K562 (cell line): ENCODE data around the gene ZMAT1. TPM values are rescaled to one million over a fixed set of nuclear protein-coding genes. Genes with fewer than 3 reads are reported as not detected.

Experiments
- ATF1 ChIP-seq, 2 experiments: fragments of 450-650 bp in 1 of 2; IDR thresholded peaks; 2 replicates each; pipeline ENCODE4 v1.6.1; 2016; ENCODE audit warnings: missing compliant biosample characterization in 1 of 2, missing genetic modification characterization in 1 of 2
- CBFA2T2 ChIP-seq: fragments of 450-650 bp; conservative IDR thresholded peaks from 2 replicates; pipeline ENCODE4 v1.6.1; 2017; ENCODE audit warnings: mild to moderate bottlenecking
- CCAR2 ChIP-seq: fragments of 200-400 bp; formaldehyde crosslinking; IDR thresholded peaks from 2 replicates; pipeline ENCODE4 v1.6.1; 2017; ENCODE audit warnings: mild to moderate bottlenecking, low read depth, low read length
- MGA ChIP-seq: fragments of 450-650 bp; IDR thresholded peaks from 2 replicates; pipeline ENCODE4 v1.6.1; 2016; ENCODE audit warnings: mild to moderate bottlenecking, moderate library complexity
- PHF21A ChIP-seq: fragments of 450-650 bp; IDR thresholded peaks from 2 replicates; pipeline ENCODE4 v1.6.1; 2017; ENCODE audit warnings: low read depth, borderline replicate concordance
- PHF8 ChIP-seq: fragments of 200-600 bp; sonication (generic); IDR thresholded peaks from 2 replicates; pipeline ENCODE4 v1.6.1; 2012; ENCODE audit warnings: mixed run types, mild to moderate bottlenecking, inconsistent platforms, low read length, moderate library complexity, borderline replicate concordance
- ZNF511 ChIP-seq: sonication (generic); formaldehyde crosslinking; IDR thresholded peaks from 2 replicates; pipeline ENCODE4 v1.8.0; 2022; ENCODE audit warnings: mild to moderate bottlenecking, missing genetic modification reagents
- ZNF584 ChIP-seq: fragments of 200-800 bp; sonication (Bioruptor generic); IDR thresholded peaks from 2 replicates; pipeline ENCODE4 v1.6.1; 2016; ENCODE audit warnings: low read depth, mild to moderate bottlenecking, missing genetic modification characterization, missing compliant biosample characterization
- ZZZ3 ChIP-seq: fragments of 450-650 bp; IDR thresholded peaks from 2 replicates; pipeline ENCODE4 v1.6.1; 2016; ENCODE audit warnings: antibody characterized with exemption, mild to moderate bottlenecking, moderate library complexity
- polyA plus RNA-seq, 8 experiments: library from polyadenylated mRNA; depleted of rRNA in 4 of 8; stranded (reverse) in 5 of 8; unstranded in 3 of 8; fragments of >200 nt; fragmentation: Nextera tagmentation in 2 of 8; fragmentation: Illumina TruSeq in 1 of 8; extraction: Ambion mirVana in 2 of 8; extraction: Trizol in 1 of 8; gene quantifications; 2 replicates each; pipeline versions ENCODE4 v1.2.1 to v1.2.3, GENCODE V29; 2011 to 2014; ENCODE audit warnings: inconsistent platforms in 1 of 8, missing spikeins in 1 of 8
- total RNA-seq, 7 experiments: library from RNA; depleted of rRNA in 6 of 7; stranded (reverse); fragments of >200 nt in 6 of 7; fragmentation: Illumina TruSeq in 2 of 7; extraction: Trizol in 2 of 7; gene quantifications; 2 replicates each; pipeline versions ENCODE4 v1.2.1 to v1.2.3, GENCODE V29; 2011 to 2021; ENCODE audit warnings: low replicate concordance in 1 of 7
- TF ChIP-seq, protein P1 (sequence below): fragments of 450-650 bp; formaldehyde crosslinking; IDR thresholded peaks from 2 replicates; pipeline ENCODE4 v1.4.0; 2022; ENCODE audit warnings: mild to moderate bottlenecking, moderate library complexity
- TF ChIP-seq, protein P2 (sequence below): fragments of 250-450 bp; sonication (Bioruptor Pico); IDR thresholded peaks from 2 replicates; pipeline ENCODE4 v1.8.0; 2021; ENCODE audit warnings: mild to moderate bottlenecking, moderate library complexity
- TF ChIP-seq, protein P3 (sequence below): fragments of 250-450 bp; sonication (Bioruptor Pico); IDR thresholded peaks from 2 replicates; pipeline ENCODE4 v1.4.0; 2020; ENCODE audit warnings: mild to moderate bottlenecking

Gene ZMAT1
- total and polyA plus RNA-seq, 9 of the 15 experiments (the other 6 are each of a cell fraction or from before 2014, with no cell fraction given): 0.03 to 0.05 (median 0.04) TPM; not detected in 3

GRCh38 chrX:101932249-101932570, 383 bp upstream of the ZMAT1 start (continued):
- TF ChIP-seq MGA (peak; percentile 99), PHF21A (no peak), ZNF511 (CRISPR knock-in tag) (no peak), CBFA2T2 (no peak), ZZZ3 (no peak), ATF1 (CRISPR knock-in tag; IDR thresholded peaks at IDR 0.05) (no peak), ATF1 (tag; IDR thresholded peaks at IDR 0.05) (peak; percentile 57; the same call in 1 of the 2 replicates), CCAR2 (no peak), ZNF584 (peak; percentile 46; the same call in 1 of the 2 replicates), PHF8 (no peak)
- TF ChIP-seq, protein P1, sequence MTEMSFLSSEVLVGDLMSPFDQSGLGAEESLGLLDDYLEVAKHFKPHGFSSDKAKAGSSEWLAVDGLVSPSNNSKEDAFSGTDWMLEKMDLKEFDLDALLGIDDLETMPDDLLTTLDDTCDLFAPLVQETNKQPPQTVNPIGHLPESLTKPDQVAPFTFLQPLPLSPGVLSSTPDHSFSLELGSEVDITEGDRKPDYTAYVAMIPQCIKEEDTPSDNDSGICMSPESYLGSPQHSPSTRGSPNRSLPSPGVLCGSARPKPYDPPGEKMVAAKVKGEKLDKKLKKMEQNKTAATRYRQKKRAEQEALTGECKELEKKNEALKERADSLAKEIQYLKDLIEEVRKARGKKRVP (CRISPR knock-in tag): 0 out of 2 replicates have a peak, but pooled peaks have one; percentile 35
- TF ChIP-seq, protein P2, sequence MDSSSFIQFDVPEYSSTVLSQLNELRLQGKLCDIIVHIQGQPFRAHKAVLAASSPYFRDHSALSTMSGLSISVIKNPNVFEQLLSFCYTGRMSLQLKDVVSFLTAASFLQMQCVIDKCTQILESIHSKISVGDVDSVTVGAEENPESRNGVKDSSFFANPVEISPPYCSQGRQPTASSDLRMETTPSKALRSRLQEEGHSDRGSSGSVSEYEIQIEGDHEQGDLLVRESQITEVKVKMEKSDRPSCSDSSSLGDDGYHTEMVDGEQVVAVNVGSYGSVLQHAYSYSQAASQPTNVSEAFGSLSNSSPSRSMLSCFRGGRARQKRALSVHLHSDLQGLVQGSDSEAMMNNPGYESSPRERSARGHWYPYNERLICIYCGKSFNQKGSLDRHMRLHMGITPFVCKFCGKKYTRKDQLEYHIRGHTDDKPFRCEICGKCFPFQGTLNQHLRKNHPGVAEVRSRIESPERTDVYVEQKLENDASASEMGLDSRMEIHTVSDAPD (CRISPR knock-in tag): no peak
- TF ChIP-seq, protein P3, sequence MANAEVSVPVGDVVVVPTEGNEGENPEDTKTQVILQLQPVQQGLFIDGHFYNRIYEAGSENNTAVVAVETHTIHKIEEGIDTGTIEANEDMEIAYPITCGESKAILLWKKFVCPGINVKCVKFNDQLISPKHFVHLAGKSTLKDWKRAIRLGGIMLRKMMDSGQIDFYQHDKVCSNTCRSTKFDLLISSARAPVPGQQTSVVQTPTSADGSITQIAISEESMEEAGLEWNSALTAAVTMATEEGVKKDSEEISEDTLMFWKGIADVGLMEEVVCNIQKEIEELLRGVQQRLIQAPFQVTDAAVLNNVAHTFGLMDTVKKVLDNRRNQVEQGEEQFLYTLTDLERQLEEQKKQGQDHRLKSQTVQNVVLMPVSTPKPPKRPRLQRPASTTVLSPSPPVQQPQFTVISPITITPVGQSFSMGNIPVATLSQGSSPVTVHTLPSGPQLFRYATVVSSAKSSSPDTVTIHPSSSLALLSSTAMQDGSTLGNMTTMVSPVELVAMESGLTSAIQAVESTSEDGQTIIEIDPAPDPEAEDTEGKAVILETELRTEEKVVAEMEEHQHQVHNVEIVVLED (CRISPR knock-in tag): 0 out of 2 replicates have a peak, but pooled peaks have one; percentile 29
